GM23338 (cell line): Measurements from ENCODE around the gene DOCK4. TPM values are rescaled to one million over a fixed set of nuclear protein-coding genes. Genes with fewer than 3 reads are reported as not detected.

ENCODE experiments used
- ATAC-seq: fragments of 200-7000 bp; cut with Tn5 transposase; 3 replicates; pipeline ENCODE4 v1.9.1; 2020
- DNase-seq: peaks from one replicate; pipeline ENCODE4 v3.0.0-alpha.2; 2015; ENCODE audit warnings: low spot score
- H2AFZ ChIP-seq: fragments of 200-600 bp; sonication (generic); 2 replicates; pipeline ENCODE4 v1.8.0; 2016; ENCODE audit warnings: antibody characterized with exemption, mild to moderate bottlenecking, moderate library complexity
- H3F3A ChIP-seq: fragments of 200-600 bp; sonication (generic); replicated peaks from 2 replicates; pipeline ENCODE4 v1.8.0; 2017; ENCODE audit warnings: antibody characterized with exemption, mixed run types, low read depth
- H3K27ac ChIP-seq: fragments of 200-600 bp; sonication (generic); 2 replicates; pipeline ENCODE4 v1.6.1; 2016; ENCODE audit warnings: low read depth
- H3K27me3 ChIP-seq: fragments of 200-600 bp; sonication (generic); 2 replicates; pipeline ENCODE4 v1.8.0; 2016; ENCODE audit warnings: mild to moderate bottlenecking, mixed run types, moderate library complexity; ENCODE audit not compliant: insufficient read depth
- H3K36me3 ChIP-seq: fragments of 200-600 bp; sonication (generic); 2 replicates; pipeline ENCODE4 v1.8.0; 2016; ENCODE audit warnings: mild to moderate bottlenecking; ENCODE audit not compliant: insufficient read depth
- H3K4me1 ChIP-seq: fragments of 200-600 bp; sonication (generic); 2 replicates; pipeline ENCODE4 v1.8.0; 2016; ENCODE audit warnings: mild to moderate bottlenecking, moderate library complexity; ENCODE audit not compliant: insufficient read depth
- H3K4me2 ChIP-seq: fragments of 200-600 bp; sonication (generic); 2 replicates; pipeline ENCODE4 v1.7.1; 2017; ENCODE audit warnings: mixed run types
- H3K4me3 ChIP-seq: fragments of 200-600 bp; sonication (generic); 2 replicates; pipeline ENCODE4 v1.6.1; 2016; ENCODE audit warnings: mixed run types
- H3K79me2 ChIP-seq: fragments of 200-600 bp; sonication (generic); replicated peaks from 2 replicates; pipeline ENCODE4 v1.8.0; 2017; ENCODE audit warnings: mild to moderate bottlenecking; ENCODE audit not compliant: insufficient read depth
- H3K9me2 ChIP-seq: fragments of 200-600 bp; sonication (generic); 2 replicates; pipeline ENCODE4 v1.8.0; 2017; ENCODE audit not compliant: insufficient read depth
- H4K20me1 ChIP-seq: fragments of 200-600 bp; sonication (generic); replicated peaks from 2 replicates; pipeline ENCODE4 v1.8.0; 2017; ENCODE audit warnings: mild to moderate bottlenecking; ENCODE audit not compliant: insufficient read depth
- H3K27ac Mint-ChIP-seq: 2 replicates; pipeline ENCODE4 v1.8.0; 2020; ENCODE audit warnings: inconsistent platforms, mild to moderate bottlenecking, moderate library complexity, mixed read lengths
- H3K27me3 Mint-ChIP-seq: 3 replicates; pipeline ENCODE4 v1.8.0; 2022; ENCODE audit warnings: low read depth, mild to moderate bottlenecking, moderate library complexity, mixed read lengths, inconsistent platforms; ENCODE audit not compliant: insufficient read depth, poor library complexity
- H3K36me3 Mint-ChIP-seq: 3 replicates; pipeline ENCODE4 v1.8.0; 2021; ENCODE audit warnings: low read depth, mild to moderate bottlenecking, inconsistent platforms, moderate library complexity, mixed read lengths
- H3K4me1 Mint-ChIP-seq: 3 replicates; pipeline ENCODE4 v1.8.0; 2020; ENCODE audit warnings: mild to moderate bottlenecking, inconsistent platforms, mixed read lengths
- H3K4me3 Mint-ChIP-seq: 3 replicates; pipeline ENCODE4 v1.8.0; 2021; ENCODE audit warnings: moderate library complexity, mild to moderate bottlenecking, inconsistent platforms, mixed read lengths
- H3K9me3 Mint-ChIP-seq: 3 replicates; pipeline ENCODE4 v1.8.0; 2020; ENCODE audit warnings: moderate library complexity, mild to moderate bottlenecking, inconsistent platforms, mixed read lengths
- CREB1 ChIP-seq: fragments of 250-450 bp; sonication (Bioruptor Pico); IDR thresholded peaks from 2 replicates; pipeline ENCODE4 v1.5.0; 2020; ENCODE audit warnings: low read depth, mild to moderate bottlenecking, moderate library complexity
- ETS1 ChIP-seq: IDR thresholded peaks from 2 replicates; pipeline ENCODE4 v1.6.1; 2016; ENCODE audit warnings: antibody characterized with exemption
- EZH2 ChIP-seq: fragments of 200-600 bp; sonication (generic); IDR thresholded peaks from one replicate; pipeline ENCODE4 v1.8.0; 2017; ENCODE audit warnings: antibody characterized with exemption, mild to moderate bottlenecking, low read depth; ENCODE audit not compliant: unreplicated experiment
- EZH2phosphoT487 ChIP-seq: fragments of 200-600 bp; sonication (generic); IDR thresholded peaks from one replicate; pipeline ENCODE4 v1.8.1; 2018; ENCODE audit warnings: antibody characterized with exemption; ENCODE audit not compliant: unreplicated experiment
- JUNB ChIP-seq: IDR thresholded peaks from one replicate; pipeline ENCODE4 v1.6.1; 2016; ENCODE audit warnings: antibody characterized with exemption; ENCODE audit not compliant: unreplicated experiment
- NANOG ChIP-seq: IDR thresholded peaks from 2 replicates; pipeline ENCODE4 v1.6.1; 2016; ENCODE audit warnings: antibody characterized with exemption, borderline replicate concordance
- POLR2AphosphoS5 ChIP-seq: IDR thresholded peaks from 2 replicates; pipeline ENCODE4 v1.6.1; 2016; ENCODE audit warnings: antibody characterized with exemption, low read depth
- REST ChIP-seq: IDR thresholded peaks from one replicate; pipeline ENCODE4 v1.6.1; 2018; ENCODE audit warnings: antibody characterized with exemption; ENCODE audit not compliant: unreplicated experiment
- STAT1 ChIP-seq: IDR thresholded peaks from one replicate; pipeline ENCODE4 v1.6.1; 2016; ENCODE audit warnings: antibody characterized with exemption; ENCODE audit not compliant: unreplicated experiment
- ZNF114 ChIP-seq: fragments of 250-450 bp; sonication (Bioruptor Pico); IDR thresholded peaks from 2 replicates; pipeline ENCODE4 v1.5.0; 2020; ENCODE audit warnings: mild to moderate bottlenecking, moderate library complexity
- ZNF331 ChIP-seq: fragments of 250-450 bp; sonication (Bioruptor Pico); IDR thresholded peaks from 2 replicates; pipeline ENCODE4 v1.5.0; 2020; ENCODE audit warnings: low read depth, mild to moderate bottlenecking, moderate library complexity
- ZNF462 ChIP-seq: fragments of 250-450 bp; sonication (Bioruptor Pico); IDR thresholded peaks from 2 replicates; pipeline ENCODE4 v1.5.0; 2020; ENCODE audit warnings: mild to moderate bottlenecking, moderate library complexity
- polyA plus RNA-seq: library from polyadenylated mRNA; unstranded; fragments of >200 nt; fragmentation: Nextera tagmentation; extraction: Ambion mirVana; gene quantifications from 2 replicates; pipeline ENCODE4 v1.2.1, GENCODE V29; 2016
- total RNA-seq: library from RNA; depleted of rRNA; stranded (reverse); fragments of >200 nt; shearing (Covaris generic); gene quantifications from 2 replicates; pipeline ENCODE4 v1.2.3, GENCODE V29; 2014
- TF ChIP-seq, protein P1 (sequence below), 2 experiments: fragments of 200-600 bp in 1 of 2; sonication (generic) in 1 of 2; conservative IDR thresholded peaks; 2 replicates each; pipeline versions ENCODE4 v1.5.1 to v1.6.1; 2016 to 2017; ENCODE audit warnings: antibody characterized with exemption in 2 of 2, low read depth in 2 of 2, mild to moderate bottlenecking in 2 of 2, moderate library complexity in 1 of 2

Gene DOCK4
- total and polyA plus RNA-seq, 2 experiments from 2014 or later = 6.3 to 33.8 TPM

GRCh38 chr7:112248598-112248997 is 42.4 kb upstream of the DOCK4 start:
- H3K9me2 ChIP-seq = peaks cover 8% of the 10 kb centered on the region
- peaks cover 33% of the 10 kb centered on the region for H3K79me2 ChIP-seq
- no peaks in the 10 kb centered on the region for H3F3A ChIP-seq
- no peak overlapping the region for H3K4me3 ChIP-seq
- H3K4me1 Mint-ChIP-seq = peaks cover 63% of the 10 kb centered on the region
- H3K4me1 ChIP-seq = peaks cover 62% of the 10 kb centered on the region
- H3K27me3 ChIP-seq = peaks cover 29% of the 10 kb centered on the region
- H3K27ac ChIP-seq = no peak overlapping the region
- peaks cover 6% of the 10 kb centered on the region for H3K27me3 Mint-ChIP-seq
- TF ChIP-seq NANOG (no peak), ZNF462 (CRISPR knock-in tag) (no peak), CREB1 (CRISPR knock-in tag) (no peak), EZH2phosphoT487 (no peak), POLR2AphosphoS5 (no peak), REST (no peak), ZNF114 (no peak), JUNB (no peak), EZH2 (no peak), STAT1 (no peak), ZNF331 (CRISPR knock-in tag) (no peak), ETS1 (no peak)
- TF ChIP-seq, protein P1, sequence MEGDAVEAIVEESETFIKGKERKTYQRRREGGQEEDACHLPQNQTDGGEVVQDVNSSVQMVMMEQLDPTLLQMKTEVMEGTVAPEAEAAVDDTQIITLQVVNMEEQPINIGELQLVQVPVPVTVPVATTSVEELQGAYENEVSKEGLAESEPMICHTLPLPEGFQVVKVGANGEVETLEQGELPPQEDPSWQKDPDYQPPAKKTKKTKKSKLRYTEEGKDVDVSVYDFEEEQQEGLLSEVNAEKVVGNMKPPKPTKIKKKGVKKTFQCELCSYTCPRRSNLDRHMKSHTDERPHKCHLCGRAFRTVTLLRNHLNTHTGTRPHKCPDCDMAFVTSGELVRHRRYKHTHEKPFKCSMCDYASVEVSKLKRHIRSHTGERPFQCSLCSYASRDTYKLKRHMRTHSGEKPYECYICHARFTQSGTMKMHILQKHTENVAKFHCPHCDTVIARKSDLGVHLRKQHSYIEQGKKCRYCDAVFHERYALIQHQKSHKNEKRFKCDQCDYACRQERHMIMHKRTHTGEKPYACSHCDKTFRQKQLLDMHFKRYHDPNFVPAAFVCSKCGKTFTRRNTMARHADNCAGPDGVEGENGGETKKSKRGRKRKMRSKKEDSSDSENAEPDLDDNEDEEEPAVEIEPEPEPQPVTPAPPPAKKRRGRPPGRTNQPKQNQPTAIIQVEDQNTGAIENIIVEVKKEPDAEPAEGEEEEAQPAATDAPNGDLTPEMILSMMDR (conservative IDR thresholded peaks at IDR 0.05; ENCODE audit: low read depth in 2 of 2) = no peak
- peaks cover 6% of the 10 kb centered on the region; the same call in 1 of the 3 replicates for H3K36me3 Mint-ChIP-seq
- H3K9me3 Mint-ChIP-seq = no peaks in the 10 kb centered on the region
- H4K20me1 ChIP-seq = no peaks in the 10 kb centered on the region; the same call in 1 of the 2 replicates
- no peak overlapping the region for H3K4me3 Mint-ChIP-seq
- no peak for DNase-seq
- no peak overlapping the region for H3K27ac Mint-ChIP-seq
- no peak for ATAC-seq
- H2AFZ ChIP-seq = no peak overlapping the region
- H3K36me3 ChIP-seq = no peaks in the 10 kb centered on the region
- H3K4me2 ChIP-seq = peak overlapping the region; percentile 78
